EH (cell line): ENCODE data around the gene SNX30.

Experiments
- DNase-seq: peaks from one replicate; pipeline ENCODE4 v3.0.0-alpha.2; 2015; ENCODE audit warnings: low read depth

SNX30 gene

GRCh38 chr9:112858625-112859147 is 108.1 kb downstream of the SNX30 start:
- no peak for DNase-seq

- no peak for DNase-seq
These were observed 109.9 kb downstream of the SNX30 start for GRCh38 chr9:112860451-112860850.

GRCh38 chr9:112861155-112861554 is 110.6 kb downstream of the SNX30 start:
- no peak for DNase-seq

- DNase-seq = peak; percentile 30
These were observed 111.3 kb downstream of the SNX30 start for GRCh38 chr9:112861638-112862555.

- peak; percentile 21 for DNase-seq
These were observed 112.7 kb downstream of the SNX30 start for GRCh38 chr9:112863214-112863613.

- no peak for DNase-seq
These were observed 113.2 kb downstream of the SNX30 start for GRCh38 chr9:112863746-112864145.

GRCh38 chr9:112864403-112864802 is 113.8 kb downstream of the SNX30 start:
- no peak for DNase-seq

- DNase-seq = no peak
These were observed 114.4 kb downstream of the SNX30 start for GRCh38 chr9:112864982-112865381.

GRCh38 chr9:112866662-112867274 is 116.2 kb downstream of the SNX30 start:
- DNase-seq = peak; percentile 95

- DNase-seq = peak; percentile 96
These were observed 116.9 kb downstream of the SNX30 start for GRCh38 chr9:112867275-112867991.

- DNase-seq = no peak
These were observed 117.9 kb downstream of the SNX30 start for GRCh38 chr9:112868461-112868860.

GRCh38 chr9:112869041-112869529 is 118.5 kb downstream of the SNX30 start:
- no peak for DNase-seq

GRCh38 chr9:112869917-112870316 is 119.4 kb downstream of the SNX30 start:
- no peak for DNase-seq

GRCh38 chr9:112870556-112870955 is 120.0 kb downstream of the SNX30 start:
- no peak for DNase-seq

GRCh38 chr9:112872019-112872418 is 121.5 kb downstream of the SNX30 start:
- no peak for DNase-seq

- no peak for DNase-seq
These were observed 123.3 kb downstream of the SNX30 start for GRCh38 chr9:112873773-112874405.

- no peak for DNase-seq
These were observed 128.2 kb downstream of the SNX30 start for GRCh38 chr9:112878752-112879151.

- no peak for DNase-seq
These were observed 130.1 kb downstream of the SNX30 start for GRCh38 chr9:112880650-112881049.

GRCh38 chr9:112881331-112881730 is 130.8 kb downstream of the SNX30 start:
- peak; percentile 77 for DNase-seq

- peak; percentile 73 for DNase-seq
These were observed 133.5 kb downstream of the SNX30 start for GRCh38 chr9:112884101-112884500.

- no peak for DNase-seq
These were observed 134.2 kb downstream of the SNX30 start for GRCh38 chr9:112884721-112885120.

- no peak for DNase-seq
These were observed 134.8 kb downstream of the SNX30 start for GRCh38 chr9:112885324-112885723.
